HepG2 (cell line): ENCODE results near the gene SS18L1. TPM values are rescaled to one million over a fixed set of nuclear protein-coding genes. Genes with fewer than 3 reads are reported as not detected.

Experiments
- ATAC-seq: fragments of 200-7000 bp; cut with Tn5 transposase; 3 replicates; pipeline ENCODE4 v1.9.1; 2020; ENCODE audit warnings: mild to moderate bottlenecking, moderate library complexity
- BruUV-seq: library from RNA; stranded (reverse); fragments of 400-500 nt; replicated peaks from 2 replicates; lab custom pipeline; 2021; lab: Mats Ljungman, UMichigan
- CTCF ChIA-PET: fragments of 300-600 bp; formaldehyde crosslinking; extraction: SDS; loops from one replicate; lab custom pipeline; 2021; ENCODE audit warnings: low total read pairs, inconsistent platforms, low intra/inter-chr PET ratio; lab: Yijun Ruan, JAX
- POLR2A ChIA-PET: fragments of 350-600 bp; sonication (Branson Sonifier 250); formaldehyde crosslinking; loops from one replicate; lab custom pipeline; 2020; ENCODE audit warnings: antibody characterized with exemption, inconsistent platforms; lab: Yijun Ruan, JAX
- DNase-seq: peaks from one replicate; pipeline ENCODE4 v3.0.0-alpha.2; 2015; ENCODE audit warnings: low spot score
- FAIRE-seq: peaks from 3 replicates; lab custom pipeline; 2011; peaks lifted over from hg19 to GRCh38; lab: Jason Lieb, UNC
- H2AFZ ChIP-seq: one replicate; pipeline ENCODE4 v1.6.1; 2011; ENCODE audit warnings: low read length, inconsistent platforms
- H3K27ac ChIP-seq: fragments of 300-600 bp; 3 replicates; pipeline ENCODE4 v1.8.0; 2011; ENCODE audit warnings: mixed run types, mild to moderate bottlenecking, mixed read lengths, low read length, inconsistent platforms; ENCODE audit not compliant: insufficient read depth; ENCODE audit errors: extremely low read length
- H3K27me3 ChIP-seq, 2 experiments: fragments of 200-600 bp in 1 of 2; 2 replicates in 1 of 2; 3 replicates in 1 of 2; pipeline versions ENCODE4 v1.6.0 to v1.8.0; 2011; ENCODE audit warnings: low read length in 2 of 2, mild to moderate bottlenecking in 2 of 2, moderate library complexity in 2 of 2, inconsistent platforms in 1 of 2; ENCODE audit not compliant: insufficient read depth in 2 of 2, control insufficient read depth in 1 of 2
- H3K36me3 ChIP-seq, 2 experiments: fragments of 200-600 bp in 1 of 2; replicated peaks in 1 of 2; 2 replicates in 1 of 2; 3 replicates in 1 of 2; pipeline versions ENCODE4 v1.5.1 to v1.8.0; 2011; ENCODE audit warnings: low read length in 2 of 2, inconsistent platforms in 1 of 2; ENCODE audit not compliant: insufficient read depth in 2 of 2, control insufficient read depth in 1 of 2
- H3K4me1 ChIP-seq: 2 replicates; pipeline ENCODE4 v1.5.1; 2012; ENCODE audit warnings: low read length, inconsistent platforms; ENCODE audit not compliant: insufficient read depth
- H3K4me2 ChIP-seq: 2 replicates; pipeline ENCODE4 v1.6.0; 2011; ENCODE audit warnings: low read depth, low read length, inconsistent platforms
- H3K4me3 ChIP-seq, 3 experiments: fragments of 200-600 bp in 1 of 3; sonication (generic), shearing (Covaris generic) in 1 of 3; replicated peaks in 1 of 3; 2 replicates each; pipeline ENCODE4 v1.5.1; 2011 to 2016; ENCODE audit warnings: low read length in 3 of 3, inconsistent platforms in 2 of 3, low read depth in 2 of 3, mild to moderate bottlenecking in 2 of 3, control low read depth in 1 of 3, mixed read lengths in 1 of 3; ENCODE audit not compliant: insufficient read depth in 1 of 3
- H3K79me2 ChIP-seq: one replicate; pipeline ENCODE4 v1.6.1; 2011; ENCODE audit warnings: low read length, inconsistent platforms; ENCODE audit not compliant: insufficient read depth
- H3K9ac ChIP-seq: 2 replicates; pipeline ENCODE4 v1.6.0; 2011; ENCODE audit warnings: mild to moderate bottlenecking, low read depth, low read length, inconsistent platforms; ENCODE audit not compliant: insufficient read depth
- H3K9me3 ChIP-seq: 2 replicates; pipeline ENCODE4 v1.5.1; 2012; ENCODE audit warnings: mild to moderate bottlenecking, low read length
- H4K20me1 ChIP-seq: 2 replicates; pipeline ENCODE4 v1.6.0; 2011; ENCODE audit warnings: inconsistent platforms, mild to moderate bottlenecking, low read length, moderate library complexity; ENCODE audit not compliant: insufficient read depth
- AGO2 ChIP-seq: fragments of 200-400 bp; formaldehyde crosslinking; optimal IDR thresholded peaks from 2 replicates; pipeline ENCODE3; 2017; ENCODE audit warnings: mild to moderate bottlenecking, low read depth, low read length, moderate library complexity
- GABPB1 ChIP-seq: IDR thresholded peaks from 2 replicates; pipeline ENCODE4 v1.6.1; 2016; ENCODE audit warnings: mild to moderate bottlenecking, missing genetic modification reagents, moderate library complexity, missing compliant biosample characterization
- HNRNPLL ChIP-seq: fragments of 200-400 bp; formaldehyde crosslinking; IDR thresholded peaks from 2 replicates; pipeline ENCODE4 v1.6.1; 2017; ENCODE audit warnings: mild to moderate bottlenecking, low read depth, low read length; ENCODE audit not compliant: poor library complexity, severe bottlenecking
- MTA1 ChIP-seq: sonication (generic); formaldehyde crosslinking; IDR thresholded peaks from 2 replicates; pipeline ENCODE4 v1.4.0; 2020; ENCODE audit warnings: missing genetic modification reagents, mild to moderate bottlenecking, borderline replicate concordance
- RBFOX2 ChIP-seq: fragments of 200-400 bp; formaldehyde crosslinking; IDR thresholded peaks from 2 replicates; pipeline ENCODE4 v1.6.1; 2017; ENCODE audit warnings: low read depth, mild to moderate bottlenecking, low read length
- ZBTB38 ChIP-seq: sonication (generic); formaldehyde crosslinking; IDR thresholded peaks from 2 replicates; pipeline ENCODE4 v1.5.1; 2020; ENCODE audit warnings: mild to moderate bottlenecking, missing genetic modification reagents
- ZBTB4 ChIP-seq: sonication (generic); formaldehyde crosslinking; IDR thresholded peaks from 2 replicates; pipeline ENCODE4 v1.4.0; 2020; ENCODE audit warnings: missing genetic modification reagents, mild to moderate bottlenecking, borderline replicate concordance
- ZNF232 ChIP-seq: sonication (generic); formaldehyde crosslinking; IDR thresholded peaks from 2 replicates; pipeline ENCODE4 v1.4.0; 2020; ENCODE audit warnings: missing genetic modification reagents, borderline replicate concordance
- WGBS: methylation state at CpG from one replicate; pipeline ENCODE4 v1.1.6; 2017; ENCODE audit warnings: low lambda C conversion rate; 5-methylcytosine and 5-hydroxymethylcytosine counted together
- in situ Hi-C: cut with HindIII; loops from 2 replicates; pipeline ENCODE4 v1.10.0; 2017; ENCODE audit warnings: low pct_unique_long_range_greater_than_20kb; ENCODE audit not compliant: extremely low pct_ligation_motif_present
- intact Hi-C: fragments of 100-400 bp; cut with micrococcal nuclease; formaldehyde crosslinking; loops from one replicate; pipeline ENCODE4 v1.10.0; 2022; ENCODE audit not compliant: unreplicated experiment
- polyA plus RNA-seq, 8 experiments: library from polyadenylated mRNA; depleted of rRNA in 3 of 8; stranded (reverse) in 7 of 8; unstranded in 1 of 8; fragments of >200 nt; fragmentation: Illumina TruSeq in 4 of 8; extraction: Trizol in 4 of 8; gene quantifications; 2 replicates each; pipeline versions ENCODE4 v1.2.1 to v1.2.3, GENCODE V29; 2011 to 2016; ENCODE audit warnings: low read depth in 4 of 8, missing spikeins in 1 of 8, mixed read lengths in 1 of 8; ENCODE audit not compliant: insufficient read depth in 1 of 8
- total RNA-seq, 5 experiments: library from RNA; depleted of rRNA; stranded (reverse); fragments of >200 nt; fragmentation: Illumina TruSeq; extraction: Trizol; gene quantifications; 2 replicates each; pipeline ENCODE4 v1.2.3, GENCODE V29; 2016; ENCODE audit warnings: low read depth in 1 of 5
- TF ChIP-seq, protein P1 (sequence below): sonication (generic); formaldehyde crosslinking; IDR thresholded peaks from 2 replicates; pipeline ENCODE4 v1.5.1; 2020; ENCODE audit warnings: mild to moderate bottlenecking, missing genetic modification reagents, moderate library complexity
- TF ChIP-seq, protein P2 (sequence below): sonication (generic); formaldehyde crosslinking; IDR thresholded peaks from 2 replicates; pipeline ENCODE4 v1.4.0; 2020; ENCODE audit warnings: missing genetic modification reagents

The SS18L1 gene
- total and polyA plus RNA-seq, 2 of the 13 experiments (the other 11 are each of a cell fraction or from before 2014, with no cell fraction given) = 17.8 to 27.6 TPM

GRCh38 chr20:62126141-62126540, 17.4 kb upstream of the SS18L1 start:
- peaks cover 41 to 71% of the 10 kb centered on the region in 2 experiments for H3K36me3 ChIP-seq
- 98% methylated on average over 20 of the region's 20 CpGs for WGBS
- ChIA-PET POLR2A (interaction anchor here (2.8 to 10.4 kb wide), 2 partner anchors 10 to 59 kb away, joined by 8 to 86 read pairs; no protein-coding TSS in a partner anchor), CTCF (no interaction called here)
- in situ Hi-C loops = no loop called here
- FAIRE-seq (no peak), DNase-seq (no peak), ATAC-seq (no peak)
- H3K9me3 ChIP-seq = no peaks in the 10 kb centered on the region
- H3K4me1 ChIP-seq = peaks cover 22% of the 10 kb centered on the region
- peaks cover 16% of the 10 kb centered on the region for H4K20me1 ChIP-seq
- H3K4me2 ChIP-seq = no peak overlapping the region
- no peak overlapping the region for H3K9ac ChIP-seq
- no TSS peak for BruUV-seq
- no peak overlapping the region for H2AFZ ChIP-seq
- peaks cover 24% of the 10 kb centered on the region for H3K79me2 ChIP-seq
- H3K4me3 ChIP-seq = no peak overlapping the region
- intact Hi-C loops = no loop called here
- H3K27me3 ChIP-seq = no peaks in the 10 kb centered on the region
- no peak overlapping the region for H3K27ac ChIP-seq
- peak; percentile 31; the same call in 1 of the 2 replicates for TF ChIP-seq GABPB1 (CRISPR knock-in tag)
- TF ChIP-seq, protein P1, sequence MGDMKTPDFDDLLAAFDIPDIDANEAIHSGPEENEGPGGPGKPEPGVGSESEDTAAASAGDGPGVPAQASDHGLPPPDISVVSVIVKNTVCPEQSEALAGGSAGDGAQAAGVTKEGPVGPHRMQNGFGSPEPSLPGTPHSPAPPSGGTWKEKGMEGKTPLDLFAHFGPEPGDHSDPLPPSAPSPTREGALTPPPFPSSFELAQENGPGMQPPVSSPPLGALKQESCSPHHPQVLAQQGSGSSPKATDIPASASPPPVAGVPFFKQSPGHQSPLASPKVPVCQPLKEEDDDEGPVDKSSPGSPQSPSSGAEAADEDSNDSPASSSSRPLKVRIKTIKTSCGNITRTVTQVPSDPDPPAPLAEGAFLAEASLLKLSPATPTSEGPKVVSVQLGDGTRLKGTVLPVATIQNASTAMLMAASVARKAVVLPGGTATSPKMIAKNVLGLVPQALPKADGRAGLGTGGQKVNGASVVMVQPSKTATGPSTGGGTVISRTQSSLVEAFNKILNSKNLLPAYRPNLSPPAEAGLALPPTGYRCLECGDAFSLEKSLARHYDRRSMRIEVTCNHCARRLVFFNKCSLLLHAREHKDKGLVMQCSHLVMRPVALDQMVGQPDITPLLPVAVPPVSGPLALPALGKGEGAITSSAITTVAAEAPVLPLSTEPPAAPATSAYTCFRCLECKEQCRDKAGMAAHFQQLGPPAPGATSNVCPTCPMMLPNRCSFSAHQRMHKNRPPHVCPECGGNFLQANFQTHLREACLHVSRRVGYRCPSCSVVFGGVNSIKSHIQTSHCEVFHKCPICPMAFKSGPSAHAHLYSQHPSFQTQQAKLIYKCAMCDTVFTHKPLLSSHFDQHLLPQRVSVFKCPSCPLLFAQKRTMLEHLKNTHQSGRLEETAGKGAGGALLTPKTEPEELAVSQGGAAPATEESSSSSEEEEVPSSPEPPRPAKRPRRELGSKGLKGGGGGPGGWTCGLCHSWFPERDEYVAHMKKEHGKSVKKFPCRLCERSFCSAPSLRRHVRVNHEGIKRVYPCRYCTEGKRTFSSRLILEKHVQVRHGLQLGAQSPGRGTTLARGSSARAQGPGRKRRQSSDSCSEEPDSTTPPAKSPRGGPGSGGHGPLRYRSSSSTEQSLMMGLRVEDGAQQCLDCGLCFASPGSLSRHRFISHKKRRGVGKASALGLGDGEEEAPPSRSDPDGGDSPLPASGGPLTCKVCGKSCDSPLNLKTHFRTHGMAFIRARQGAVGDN = peak; percentile 34; the same call in 1 of the 2 replicates
- TF ChIP-seq MTA1 (CRISPR knock-in tag) = 0 out of 2 replicates have a peak, but pooled peaks have one; percentile 39
- TF ChIP-seq, protein P2, sequence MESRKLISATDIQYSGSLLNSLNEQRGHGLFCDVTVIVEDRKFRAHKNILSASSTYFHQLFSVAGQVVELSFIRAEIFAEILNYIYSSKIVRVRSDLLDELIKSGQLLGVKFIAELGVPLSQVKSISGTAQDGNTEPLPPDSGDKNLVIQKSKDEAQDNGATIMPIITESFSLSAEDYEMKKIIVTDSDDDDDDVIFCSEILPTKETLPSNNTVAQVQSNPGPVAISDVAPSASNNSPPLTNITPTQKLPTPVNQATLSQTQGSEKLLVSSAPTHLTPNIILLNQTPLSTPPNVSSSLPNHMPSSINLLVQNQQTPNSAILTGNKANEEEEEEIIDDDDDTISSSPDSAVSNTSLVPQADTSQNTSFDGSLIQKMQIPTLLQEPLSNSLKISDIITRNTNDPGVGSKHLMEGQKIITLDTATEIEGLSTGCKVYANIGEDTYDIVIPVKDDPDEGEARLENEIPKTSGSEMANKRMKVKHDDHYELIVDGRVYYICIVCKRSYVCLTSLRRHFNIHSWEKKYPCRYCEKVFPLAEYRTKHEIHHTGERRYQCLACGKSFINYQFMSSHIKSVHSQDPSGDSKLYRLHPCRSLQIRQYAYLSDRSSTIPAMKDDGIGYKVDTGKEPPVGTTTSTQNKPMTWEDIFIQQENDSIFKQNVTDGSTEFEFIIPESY (CRISPR knock-in tag) = peak; percentile 44; the same call in 1 of the 2 replicates
- TF ChIP-seq RBFOX2 = peak; percentile 59
- TF ChIP-seq HNRNPLL = peak; percentile 18
- TF ChIP-seq ZBTB38 = 0 out of 2 replicates have a peak, but pooled peaks have one; percentile 30
- TF ChIP-seq ZBTB4 (CRISPR knock-in tag) = peak; percentile 56; the same call in 1 of the 2 replicates
- no peak for TF ChIP-seq ZNF232 (CRISPR knock-in tag)
- TF ChIP-seq AGO2 = peak; percentile 60
